H1 (cell line): Measurements from ENCODE around the gene GABRB2. TPM values are rescaled to one million over a fixed set of nuclear protein-coding genes. Genes with fewer than 3 reads are reported as not detected.

Experiments
- CTCF ChIA-PET: fragments of 300-600 bp; sonication (Branson Sonifier 250); formaldehyde crosslinking; loops from one replicate; lab custom pipeline; 2021; ENCODE audit not compliant: partially characterized antibody; lab: Charles Lee
- POLR2A ChIA-PET: fragments of 300-600 bp; sonication (Branson Sonifier 250); formaldehyde crosslinking; loops from one replicate; lab custom pipeline; 2021; ENCODE audit warnings: inconsistent platforms; ENCODE audit not compliant: partially characterized antibody; lab: Charles Lee
- DNase-seq, 2 experiments: peaks; one replicate each; pipeline versions ENCODE4 v3.0.0 to v3.0.0-alpha.2; 2010 to 2022; ENCODE audit warnings: low spot score in 2 of 2, low read depth in 1 of 2, mixed read lengths in 1 of 2
- FAIRE-seq: peaks from 2 replicates; lab custom pipeline; 2011; peaks lifted over from hg19 to GRCh38; lab: Jason Lieb, UNC
- H2AFZ ChIP-seq: 2 replicates; pipeline ENCODE4 v1.8.1; 2012; ENCODE audit warnings: low read length, inconsistent platforms
- H2AK5ac ChIP-seq: 2 replicates; pipeline ENCODE4 v1.6.1; 2013; ENCODE audit warnings: low read depth, low read length
- H2BK120ac ChIP-seq: replicated peaks from 2 replicates; pipeline ENCODE3; 2013; ENCODE audit warnings: low read depth, low read length, inconsistent platforms
- H2BK12ac ChIP-seq: 2 replicates; pipeline ENCODE4 v1.6.1; 2013; ENCODE audit warnings: low read depth, low read length
- H2BK15ac ChIP-seq: 2 replicates; pipeline ENCODE4 v1.6.1; 2013; ENCODE audit warnings: low read length
- H2BK20ac ChIP-seq: 2 replicates; pipeline ENCODE4 v1.6.1; 2013; ENCODE audit warnings: low read length
- H2BK5ac ChIP-seq: 2 replicates; pipeline ENCODE4 v1.6.1; 2013; ENCODE audit warnings: low read depth, low read length
- H3K14ac ChIP-seq: 2 replicates; pipeline ENCODE4 v1.6.1; 2013; ENCODE audit warnings: inconsistent platforms; ENCODE audit not compliant: insufficient read length
- H3K18ac ChIP-seq: 2 replicates; pipeline ENCODE4 v1.6.1; 2013; ENCODE audit warnings: low read length; ENCODE audit errors: extremely low read depth
- H3K23ac ChIP-seq: 2 replicates; pipeline ENCODE4 v1.6.1; 2013; ENCODE audit warnings: inconsistent platforms; ENCODE audit not compliant: insufficient read length
- H3K23me2 ChIP-seq: 2 replicates; pipeline ENCODE4 v1.6.1; 2013; ENCODE audit warnings: low read depth, low read length
- H3K27ac ChIP-seq: 2 replicates; pipeline ENCODE4 v1.6.1; 2011; ENCODE audit warnings: low read depth, low read length, inconsistent platforms
- H3K27me3 ChIP-seq, 4 experiments: replicated peaks in 1 of 4; 1 replicate in 1 of 4; 2 replicates in 3 of 4; pipeline versions ENCODE4 v1.6.1 to v1.8.1; 2011 to 2013; ENCODE audit warnings: low read length in 3 of 4, mild to moderate bottlenecking in 3 of 4, inconsistent platforms in 2 of 4, mixed read lengths in 2 of 4, moderate library complexity in 1 of 4; ENCODE audit not compliant: control insufficient read depth in 3 of 4, insufficient read depth in 3 of 4; ENCODE audit errors: extremely low read depth in 1 of 4
- H3K36me3 ChIP-seq, 4 experiments: 2 replicates each; pipeline versions ENCODE4 v1.6.1 to v1.8.1; 2011 to 2013; ENCODE audit warnings: mild to moderate bottlenecking in 4 of 4, low read length in 3 of 4, moderate library complexity in 2 of 4, control low read depth in 1 of 4, inconsistent platforms in 1 of 4; ENCODE audit not compliant: insufficient read depth in 4 of 4, control insufficient read depth in 2 of 4
- H3K4ac ChIP-seq: replicated peaks from 2 replicates; pipeline ENCODE3; 2013; ENCODE audit warnings: low read length, low read depth, mixed read lengths, inconsistent platforms; ENCODE audit not compliant: insufficient read length
- H3K4me1 ChIP-seq, 4 experiments: replicated peaks in 1 of 4; 1 replicate in 1 of 4; 2 replicates in 3 of 4; pipeline versions ENCODE4 v1.6.1 to v1.8.1; 2011 to 2013; ENCODE audit warnings: low read length in 3 of 4, inconsistent platforms in 2 of 4, mixed read lengths in 1 of 4; ENCODE audit not compliant: insufficient read depth in 4 of 4, control insufficient read depth in 3 of 4
- H3K4me2 ChIP-seq, 2 experiments: 2 replicates each; pipeline versions ENCODE4 v1.6.1 to v1.8.1; 2011 to 2013; ENCODE audit warnings: low read depth in 2 of 2, low read length in 2 of 2, control low read depth in 1 of 2, inconsistent platforms in 1 of 2, mild to moderate bottlenecking in 1 of 2; ENCODE audit not compliant: insufficient read depth in 1 of 2
- H3K4me3 ChIP-seq, 4 experiments: fragments of 200-600, 300-600 bp in 1 of 4; sonication (generic), shearing (Covaris generic), sonication (Bioruptor Twin) in 1 of 4; 2 replicates each; pipeline versions ENCODE4 v1.5.1 to v1.8.1; 2011 to 2016; ENCODE audit warnings: low read length in 4 of 4, low read depth in 3 of 4, control low read depth in 2 of 4, inconsistent platforms in 2 of 4, mild to moderate bottlenecking in 2 of 4, mixed read lengths in 1 of 4, moderate library complexity in 1 of 4; ENCODE audit not compliant: insufficient read depth in 2 of 4; ENCODE audit errors: extremely low read depth in 1 of 4
- H3K56ac ChIP-seq: replicated peaks from 2 replicates; pipeline ENCODE3; 2013; ENCODE audit warnings: low read depth, mild to moderate bottlenecking, mixed read lengths, low read length, inconsistent platforms; ENCODE audit not compliant: insufficient read length
- H3K79me1 ChIP-seq: 2 replicates; pipeline ENCODE4 v1.6.1; 2013; ENCODE audit warnings: low read depth, low read length, control low read depth
- H3K79me2 ChIP-seq, 2 experiments: 2 replicates each; pipeline versions ENCODE4 v1.6.1 to v1.8.1; 2012 to 2013; ENCODE audit warnings: low read length in 2 of 2, mild to moderate bottlenecking in 2 of 2, inconsistent platforms in 1 of 2; ENCODE audit not compliant: insufficient read depth in 2 of 2, control insufficient read depth in 1 of 2
- H3K9ac ChIP-seq, 4 experiments: replicated peaks in 1 of 4; 1 replicate in 1 of 4; 2 replicates in 3 of 4; pipeline versions ENCODE4 v1.6.1 to v1.8.1; 2011 to 2013; ENCODE audit warnings: low read depth in 3 of 4, low read length in 3 of 4, control low read depth in 2 of 4, mild to moderate bottlenecking in 2 of 4, moderate library complexity in 2 of 4, inconsistent platforms in 1 of 4; ENCODE audit errors: extremely low read depth in 1 of 4
- H3K9me3 ChIP-seq, 2 experiments: 2 replicates each; pipeline versions ENCODE4 v1.6.1 to v1.8.1; 2012 to 2013; ENCODE audit warnings: mild to moderate bottlenecking in 2 of 2, moderate library complexity in 2 of 2, control low read depth in 1 of 2, inconsistent platforms in 1 of 2, low read depth in 1 of 2, low read length in 1 of 2, mixed read lengths in 1 of 2; ENCODE audit not compliant: insufficient read depth in 2 of 2
- H4K20me1 ChIP-seq, 2 experiments: replicated peaks in 1 of 2; 2 replicates each; pipeline versions ENCODE3 to v1.8.1; 2011 to 2013; ENCODE audit warnings: inconsistent platforms in 2 of 2, low read length in 2 of 2, mild to moderate bottlenecking in 1 of 2; ENCODE audit not compliant: insufficient read depth in 2 of 2, control insufficient read depth in 1 of 2
- H4K5ac ChIP-seq: 2 replicates; pipeline ENCODE4 v1.6.1; 2013; ENCODE audit warnings: low read length, low read depth, mixed read lengths, inconsistent platforms; ENCODE audit not compliant: insufficient read length
- H4K8ac ChIP-seq: 2 replicates; pipeline ENCODE4 v1.8.0; 2013; ENCODE audit warnings: mild to moderate bottlenecking, moderate library complexity, low read length, inconsistent platforms; ENCODE audit not compliant: insufficient read depth; ENCODE audit errors: extremely low read depth
- H4K91ac ChIP-seq: replicated peaks from 2 replicates; pipeline ENCODE3; 2013; ENCODE audit warnings: low read length, mixed read lengths, inconsistent platforms; ENCODE audit not compliant: insufficient read length
- CEBPB ChIP-seq: IDR thresholded peaks from 2 replicates; pipeline ENCODE4 v1.6.1; 2012; ENCODE audit warnings: low read depth, low read length
- EGR1 ChIP-seq: IDR thresholded peaks from 2 replicates; pipeline ENCODE4 v1.6.1; 2011; ENCODE audit warnings: low read depth, low read length, borderline replicate concordance
- FOSL1 ChIP-seq: IDR thresholded peaks from 2 replicates; pipeline ENCODE4 v1.6.1; 2011; ENCODE audit warnings: mild to moderate bottlenecking, low read depth, low read length, moderate library complexity; ENCODE audit not compliant: insufficient read depth
- HDAC6 ChIP-seq: IDR thresholded peaks from one replicate; pipeline ENCODE4 v1.7.1; 2012; ENCODE audit warnings: low read depth, mild to moderate bottlenecking, inconsistent platforms, low read length, moderate library complexity
- NRF1 ChIP-seq: IDR thresholded peaks from 2 replicates; pipeline ENCODE4 v1.6.1; 2011; ENCODE audit warnings: mild to moderate bottlenecking, low read depth, low read length, improper control_type of control experiment
- RNF2 ChIP-seq: fragments of 200-900, 300-1000 bp; sonication (generic); IDR thresholded peaks from 2 replicates; pipeline ENCODE4 v1.7.1; 2016; ENCODE audit warnings: borderline replicate concordance, low read depth, mild to moderate bottlenecking, antibody characterized with exemption, low read length; ENCODE audit not compliant: poor library complexity, severe bottlenecking; ENCODE audit errors: missing control alignments
- SIX5 ChIP-seq: IDR thresholded peaks from 2 replicates; pipeline ENCODE4 v1.6.1; 2011; ENCODE audit warnings: mild to moderate bottlenecking, low read depth, low read length
- SP4 ChIP-seq: IDR thresholded peaks from 2 replicates; pipeline ENCODE4 v1.6.1; 2012; ENCODE audit warnings: low read length, inconsistent platforms
- SRF ChIP-seq: IDR thresholded peaks from 2 replicates; pipeline ENCODE4 v1.6.1; 2011; ENCODE audit warnings: mild to moderate bottlenecking, low read depth, low read length, moderate library complexity
- YY1 ChIP-seq: IDR thresholded peaks from 2 replicates; pipeline ENCODE4 v1.6.1; 2011; ENCODE audit warnings: low read depth, mild to moderate bottlenecking, low read length
- WGBS, 2 experiments: shearing (Covaris generic) in 1 of 2; methylation state at CpG; one replicate each; pipeline versions ENCODE4 v1.1.6 to v1.1.7; 2013 to 2015; ENCODE audit warnings: low lambda C conversion rate in 2 of 2, mixed read lengths in 2 of 2, inconsistent platforms in 1 of 2, low coverage in 1 of 2, missing lambda C conversion rate in 1 of 2; ENCODE audit not compliant: insufficient replicate concordance in 2 of 2, insufficient coverage in 1 of 2, insufficient read length in 1 of 2; ENCODE audit errors: extremely low coverage in 1 of 2, missing lambda C conversion rate in 1 of 2; 5-methylcytosine and 5-hydroxymethylcytosine counted together
- polyA plus RNA-seq, 7 experiments: library from polyadenylated mRNA; depleted of rRNA in 3 of 7; stranded (reverse) in 5 of 7; unstranded in 2 of 7; fragments of >200 nt in 5 of 7; fragments of 200-250 nt in 2 of 7; gene quantifications; 1 replicate in 5 of 7; 2 replicates in 1 of 7; 4 replicates in 1 of 7; pipeline versions ENCODE4 v1.2.1 to v1.2.3, GENCODE V29; 2011 to 2013; ENCODE audit warnings: missing spikeins in 2 of 7, mixed read lengths in 2 of 7
- total RNA-seq: library from RNA; stranded (reverse); fragmentation: NEBNext Ultra II Directional; extraction: Animal tissue kit (Norgen Biotek cat#: 25700); gene quantifications from 2 replicates; pipeline ENCODE4 v1.2.1, GENCODE V29; 2021
- TF ChIP-seq, protein P1 (sequence below): IDR thresholded peaks from 2 replicates; pipeline ENCODE4 v1.6.1; 2012; ENCODE audit warnings: inconsistent platforms
- TF ChIP-seq, protein P2 (sequence below), 3 experiments: IDR thresholded peaks; 1 replicate in 2 of 3; 2 replicates in 1 of 3; pipeline versions ENCODE4 v1.5.1 to v1.6.1; 2011; ENCODE audit warnings: low read length in 3 of 3, mild to moderate bottlenecking in 3 of 3, inconsistent platforms in 2 of 3, low read depth in 1 of 3, moderate library complexity in 1 of 3; ENCODE audit not compliant: insufficient read depth in 1 of 3; ENCODE audit errors: control extremely low read depth in 1 of 3

GABRB2 gene
- total and polyA plus RNA-seq, 2 of the 8 experiments (the other 6 are each of a cell fraction or from before 2014, with no cell fraction given) = 0.54 to 1.9 TPM

GRCh38 chr5:161312882-161313281 lies 233.6 kb downstream of the GABRB2 start:
- Histone ChIP-seq H3K56ac (no peak overlapping the region), H2AFZ (0 out of 2 replicates have a peak overlapping the region, but pooled peaks have one; percentile 22), H2BK5ac (no peak overlapping the region), H3K4me3 (no peak overlapping the region), H3K27ac (no peak overlapping the region), H2BK120ac (no peak overlapping the region), H3K4me2 (no peak overlapping the region), H4K20me1 (no peaks in the 10 kb centered on the region), H3K18ac (no peak overlapping the region), H3K79me1 (no peaks in the 10 kb centered on the region), H3K4me1 (no peaks in the 10 kb centered on the region), H3K27me3 (no peaks in the 10 kb centered on the region), H3K36me3 (no peaks in the 10 kb centered on the region), H3K14ac (no peak overlapping the region), H3K23me2 (no peaks in the 10 kb centered on the region), H4K8ac (no peak overlapping the region), H4K91ac (no peak overlapping the region), H3K23ac (no peak overlapping the region), H2BK15ac (no peak overlapping the region), H3K4ac (no peak overlapping the region), H2AK5ac (no peak overlapping the region), H2BK12ac (no peak overlapping the region), H2BK20ac (no peak overlapping the region), H3K9ac (peak overlapping the region in 1 of 4 experiments; percentile 34; a peak in 1 of 7 replicates), H3K79me2 (no peaks in the 10 kb centered on the region), H3K9me3 (no peaks in the 10 kb centered on the region), H4K5ac (no peak overlapping the region)
- ChIA-PET POLR2A (no interaction called here), CTCF (interaction anchor here (0.5 to 1.4 kb wide), 2 partner anchors 22 to 82 kb away, joined by 3 read pairs; no protein-coding TSS in a partner anchor)
- 87% methylated on average over 5 of the region's 5 CpGs; no CpG with 5 or more reads in 1 of the 2 experiments for WGBS, 2 experiments
- DNase-seq = no peak
- FAIRE-seq = no peak
- TF ChIP-seq YY1 = no peak
- TF ChIP-seq, protein P1, sequence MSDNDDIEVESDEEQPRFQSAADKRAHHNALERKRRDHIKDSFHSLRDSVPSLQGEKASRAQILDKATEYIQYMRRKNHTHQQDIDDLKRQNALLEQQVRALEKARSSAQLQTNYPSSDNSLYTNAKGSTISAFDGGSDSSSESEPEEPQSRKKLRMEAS = no peak
- no peak for TF ChIP-seq EGR1
- no peak for TF ChIP-seq SIX5
- TF ChIP-seq RNF2 = no peak
- TF ChIP-seq HDAC6 = no peak
- no peak for TF ChIP-seq CEBPB
- TF ChIP-seq SRF = no peak
- TF ChIP-seq FOSL1 = no peak
- TF ChIP-seq, protein P2, sequence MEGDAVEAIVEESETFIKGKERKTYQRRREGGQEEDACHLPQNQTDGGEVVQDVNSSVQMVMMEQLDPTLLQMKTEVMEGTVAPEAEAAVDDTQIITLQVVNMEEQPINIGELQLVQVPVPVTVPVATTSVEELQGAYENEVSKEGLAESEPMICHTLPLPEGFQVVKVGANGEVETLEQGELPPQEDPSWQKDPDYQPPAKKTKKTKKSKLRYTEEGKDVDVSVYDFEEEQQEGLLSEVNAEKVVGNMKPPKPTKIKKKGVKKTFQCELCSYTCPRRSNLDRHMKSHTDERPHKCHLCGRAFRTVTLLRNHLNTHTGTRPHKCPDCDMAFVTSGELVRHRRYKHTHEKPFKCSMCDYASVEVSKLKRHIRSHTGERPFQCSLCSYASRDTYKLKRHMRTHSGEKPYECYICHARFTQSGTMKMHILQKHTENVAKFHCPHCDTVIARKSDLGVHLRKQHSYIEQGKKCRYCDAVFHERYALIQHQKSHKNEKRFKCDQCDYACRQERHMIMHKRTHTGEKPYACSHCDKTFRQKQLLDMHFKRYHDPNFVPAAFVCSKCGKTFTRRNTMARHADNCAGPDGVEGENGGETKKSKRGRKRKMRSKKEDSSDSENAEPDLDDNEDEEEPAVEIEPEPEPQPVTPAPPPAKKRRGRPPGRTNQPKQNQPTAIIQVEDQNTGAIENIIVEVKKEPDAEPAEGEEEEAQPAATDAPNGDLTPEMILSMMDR (IDR thresholded peaks at IDR 0.05; ENCODE audit: control extremely low read depth in 1 of 3, insufficient read depth in 1 of 3, low read depth in 1 of 3, low read length in 3 of 3) = no peak
- no peak for TF ChIP-seq NRF1
- TF ChIP-seq SP4 = no peak
